ENCODE measurements around the gene BET1L.

GRCh38 chr11:206002-206384 is 1.2 kb downstream of the BET1L start:
- TF ChIP-seq EZH2 (IDR thresholded peaks at IDR 0.05; ENCODE audit: borderline replicate concordance, low read length) = no peak
- TF ChIP-seq, protein P1, sequence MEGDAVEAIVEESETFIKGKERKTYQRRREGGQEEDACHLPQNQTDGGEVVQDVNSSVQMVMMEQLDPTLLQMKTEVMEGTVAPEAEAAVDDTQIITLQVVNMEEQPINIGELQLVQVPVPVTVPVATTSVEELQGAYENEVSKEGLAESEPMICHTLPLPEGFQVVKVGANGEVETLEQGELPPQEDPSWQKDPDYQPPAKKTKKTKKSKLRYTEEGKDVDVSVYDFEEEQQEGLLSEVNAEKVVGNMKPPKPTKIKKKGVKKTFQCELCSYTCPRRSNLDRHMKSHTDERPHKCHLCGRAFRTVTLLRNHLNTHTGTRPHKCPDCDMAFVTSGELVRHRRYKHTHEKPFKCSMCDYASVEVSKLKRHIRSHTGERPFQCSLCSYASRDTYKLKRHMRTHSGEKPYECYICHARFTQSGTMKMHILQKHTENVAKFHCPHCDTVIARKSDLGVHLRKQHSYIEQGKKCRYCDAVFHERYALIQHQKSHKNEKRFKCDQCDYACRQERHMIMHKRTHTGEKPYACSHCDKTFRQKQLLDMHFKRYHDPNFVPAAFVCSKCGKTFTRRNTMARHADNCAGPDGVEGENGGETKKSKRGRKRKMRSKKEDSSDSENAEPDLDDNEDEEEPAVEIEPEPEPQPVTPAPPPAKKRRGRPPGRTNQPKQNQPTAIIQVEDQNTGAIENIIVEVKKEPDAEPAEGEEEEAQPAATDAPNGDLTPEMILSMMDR (IDR thresholded peaks at IDR 0.05; ENCODE audit: low read length) = no peak

Data from OCI-LY1 (cell line).